ENCODE results near the gene PROM1.

The PROM1 gene

DNA sequence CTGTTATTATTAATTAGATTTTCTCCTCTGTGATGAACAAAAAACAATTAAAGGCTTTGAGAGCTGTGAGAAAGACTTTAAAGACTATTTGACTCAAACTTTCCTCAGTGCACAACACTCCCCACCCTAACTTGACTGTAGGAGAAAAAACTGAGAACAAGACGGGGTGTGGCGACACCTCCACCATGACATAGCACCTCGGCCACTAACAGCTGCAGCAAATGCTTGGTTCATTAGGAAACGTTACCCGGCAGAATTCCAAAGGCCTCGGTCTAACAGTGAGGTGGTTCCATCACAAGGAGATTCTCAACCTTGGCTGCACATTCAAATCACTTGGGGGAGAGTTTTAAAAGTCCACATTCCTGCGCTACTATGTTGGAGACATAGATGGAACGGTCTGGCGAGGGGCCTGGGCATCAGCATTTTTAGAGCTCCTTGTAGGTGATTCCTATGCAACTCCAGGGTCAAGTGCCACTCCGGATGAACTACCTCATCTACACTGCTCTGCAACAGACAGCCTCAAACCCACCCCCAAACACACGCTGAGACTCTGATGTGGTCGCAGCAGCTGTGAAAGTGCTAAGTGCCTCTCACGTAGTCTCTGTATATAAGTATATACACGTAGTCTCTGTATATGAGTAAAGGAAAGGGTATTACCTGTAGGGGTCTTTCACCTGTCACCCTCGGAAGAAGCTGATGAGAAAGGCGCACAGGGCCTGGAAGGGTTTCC lies 121.9 kb downstream of the PROM1 start:
- no peak for TF ChIP-seq CTCF (IDR thresholded peaks at IDR 0.05; ENCODE audit: insufficient read depth, low read length, poor library complexity, severe bottlenecking)
- Histone ChIP-seq H3K4me3 (replicated peaks; ENCODE audit: low read depth, low read length) (no peak overlapping the region), H3K36me3 (ENCODE audit: control insufficient read depth, insufficient read depth, low read length) (no peaks in the 10 kb centered on the region), H3K27me3 (replicated peaks; ENCODE audit: control insufficient read depth, insufficient read depth, low read length) (no peaks in the 10 kb centered on the region; the same call in 1 of the 2 replicates)
- DNase-seq (ENCODE audit: extremely low read depth, insufficient read length): no peak

DNA sequence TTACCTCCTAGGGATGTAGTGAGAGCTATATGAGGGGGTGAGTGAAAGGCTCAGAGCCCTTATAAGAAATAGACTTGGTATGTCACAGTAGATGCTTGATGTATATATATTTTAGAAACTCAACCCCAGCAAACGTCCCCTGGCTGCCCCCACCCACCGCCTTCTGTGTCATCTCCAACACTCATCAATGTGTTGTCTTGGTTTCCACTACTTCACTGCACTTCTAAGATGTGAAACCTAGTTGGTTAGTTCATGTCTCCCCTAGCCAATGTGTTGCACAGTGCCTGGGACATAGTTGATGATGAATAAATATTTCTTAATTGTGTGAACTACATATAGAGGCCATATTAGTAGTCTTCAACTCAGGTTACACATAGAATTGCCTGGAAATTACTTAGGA lies 125.3 kb downstream of the PROM1 start:
- TF ChIP-seq CTCF (IDR thresholded peaks at IDR 0.05; ENCODE audit: insufficient read depth, low read length, poor library complexity, severe bottlenecking): no peak
- DNase-seq (ENCODE audit: extremely low read depth, insufficient read length): no peak
- Histone ChIP-seq H3K27me3 (replicated peaks; ENCODE audit: control insufficient read depth, insufficient read depth, low read length) (no peaks in the 10 kb centered on the region), H3K36me3 (ENCODE audit: control insufficient read depth, insufficient read depth, low read length) (no peaks in the 10 kb centered on the region), H3K4me3 (replicated peaks; ENCODE audit: low read depth, low read length) (no peak overlapping the region)

DNA sequence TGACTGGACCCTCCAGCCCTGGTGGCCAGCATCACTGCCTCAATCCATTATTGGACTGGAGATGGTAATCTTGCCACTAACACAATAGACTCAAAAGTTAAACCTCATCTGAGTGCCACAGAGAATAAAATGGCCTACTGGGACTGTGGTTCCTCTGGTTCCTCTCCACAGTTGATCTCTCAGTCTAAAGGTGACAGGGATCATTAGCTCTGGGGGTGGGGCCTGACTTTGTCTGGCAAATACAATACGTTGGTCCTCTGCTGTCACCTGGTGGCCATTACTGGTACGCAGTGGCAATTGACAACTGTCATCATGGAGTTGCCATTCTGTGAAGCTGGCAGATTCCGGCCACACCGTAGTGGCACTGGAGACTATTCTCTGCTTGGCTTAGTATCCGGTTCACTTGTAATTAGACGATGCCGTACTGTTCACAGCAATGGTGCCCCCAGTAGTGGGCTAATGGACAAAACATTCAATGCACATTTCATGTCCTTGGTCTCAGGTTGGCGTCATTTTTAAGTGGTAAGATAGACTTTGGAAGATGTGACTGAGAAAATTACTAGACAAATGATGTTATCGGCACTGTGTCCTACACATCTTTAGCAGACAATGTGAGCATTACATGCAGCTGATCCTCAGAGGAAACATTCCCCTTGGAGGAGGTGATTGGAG lies 127.5 kb downstream of the PROM1 start:
- peak; percentile 27 for DNase-seq (ENCODE audit: extremely low read depth, insufficient read length)
- peak; percentile 89 for TF ChIP-seq CTCF (IDR thresholded peaks at IDR 0.05; ENCODE audit: insufficient read depth, low read length, poor library complexity, severe bottlenecking)

DNA sequence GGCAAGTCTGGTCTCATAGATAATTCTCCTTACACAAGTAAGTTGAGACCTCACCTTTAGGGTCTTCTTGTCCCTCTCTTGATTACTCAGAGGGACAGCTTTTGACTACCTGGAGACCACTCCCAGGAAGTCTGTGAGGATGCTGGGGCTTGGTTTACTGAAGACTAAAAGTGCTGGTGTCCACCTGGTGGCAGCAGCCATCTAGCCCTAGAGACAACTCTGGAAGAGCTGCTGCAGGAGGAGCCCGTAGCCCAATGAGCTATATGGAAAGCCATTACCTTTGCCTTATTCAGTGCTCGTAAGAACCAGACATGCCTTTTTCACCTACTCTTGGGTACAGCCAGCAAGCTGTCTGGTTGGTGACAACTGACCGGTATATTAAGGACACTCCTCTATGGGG lies 128.2 kb downstream of the PROM1 start:
- Histone ChIP-seq H3K36me3 (ENCODE audit: control insufficient read depth, insufficient read depth, low read length) (no peaks in the 10 kb centered on the region), H3K4me3 (replicated peaks; ENCODE audit: low read depth, low read length) (no peak overlapping the region), H3K27me3 (replicated peaks; ENCODE audit: control insufficient read depth, insufficient read depth, low read length) (no peaks in the 10 kb centered on the region)
- no peak for DNase-seq (ENCODE audit: extremely low read depth, insufficient read length)
- no peak for TF ChIP-seq CTCF (IDR thresholded peaks at IDR 0.05; ENCODE audit: insufficient read depth, low read length, poor library complexity, severe bottlenecking)

More for the DNA sequence above, 127.5 kb downstream of the PROM1 start:
- no peak overlapping the region for H3K4me3 ChIP-seq (replicated peaks; ENCODE audit: low read depth, low read length)
- H3K27me3 ChIP-seq (replicated peaks; ENCODE audit: control insufficient read depth, insufficient read depth, low read length): no peaks in the 10 kb centered on the region
- no peaks in the 10 kb centered on the region for H3K36me3 ChIP-seq (ENCODE audit: control insufficient read depth, insufficient read depth, low read length)

GRCh38 chr4:15953625-15954024 lies 130.2 kb downstream of the PROM1 start:
- Histone ChIP-seq H3K4me3 (replicated peaks; ENCODE audit: low read depth, low read length) (no peak overlapping the region), H3K27me3 (replicated peaks; ENCODE audit: control insufficient read depth, insufficient read depth, low read length) (no peaks in the 10 kb centered on the region), H3K36me3 (ENCODE audit: control insufficient read depth, insufficient read depth, low read length) (no peaks in the 10 kb centered on the region)
- TF ChIP-seq CTCF (IDR thresholded peaks at IDR 0.05; ENCODE audit: insufficient read depth, low read length, poor library complexity, severe bottlenecking): no peak
- DNase-seq (ENCODE audit: extremely low read depth, insufficient read length): no peak

All from GM06990 (cell line).